ENCODE measurements around the gene BMP2.

Gene BMP2

GRCh38 chr20:6767126-6767535, 355 bp upstream of the BMP2 start:
- in situ Hi-C loops (cut with HindIII; ENCODE audit: low sequenced_read_pairs), result no loop called here

- in situ Hi-C loops (cut with HindIII; ENCODE audit: low sequenced_read_pairs), result no loop called here
These were observed 998 bp downstream of the BMP2 start for GRCh38 chr20:6768228-6769140.

GRCh38 chr20:6769903-6770785, 2.7 kb downstream of the BMP2 start:
- in situ Hi-C loops (cut with HindIII; ENCODE audit: low sequenced_read_pairs), result no loop called here

GRCh38 chr20:6770786-6771100, 3.3 kb downstream of the BMP2 start:
- in situ Hi-C loops (cut with HindIII; ENCODE audit: low sequenced_read_pairs), result no loop called here

- in situ Hi-C loops (cut with HindIII; ENCODE audit: low sequenced_read_pairs), result no loop called here
These were observed 13.1 kb downstream of the BMP2 start for GRCh38 chr20:6780433-6781190.

GRCh38 chr20:6783752-6784151, 16.3 kb downstream of the BMP2 start:
- in situ Hi-C loops (cut with HindIII; ENCODE audit: low sequenced_read_pairs), result no loop called here

GRCh38 chr20:6784210-6784631, 16.7 kb downstream of the BMP2 start:
- in situ Hi-C loops (cut with HindIII; ENCODE audit: low sequenced_read_pairs), result no loop called here

- in situ Hi-C loops (cut with HindIII; ENCODE audit: low sequenced_read_pairs), result no loop called here
These were observed 17.3 kb downstream of the BMP2 start for GRCh38 chr20:6784767-6785166.

GRCh38 chr20:6786548-6786947, 19.1 kb downstream of the BMP2 start:
- in situ Hi-C loops (cut with HindIII; ENCODE audit: low sequenced_read_pairs), result no loop called here

- in situ Hi-C loops (cut with HindIII; ENCODE audit: low sequenced_read_pairs), result no loop called here
These were observed 25.3 kb downstream of the BMP2 start for GRCh38 chr20:6792789-6793188.

- in situ Hi-C loops (cut with HindIII; ENCODE audit: low sequenced_read_pairs), result no loop called here
These were observed 34.7 kb downstream of the BMP2 start for GRCh38 chr20:6802227-6802626.

GRCh38 chr20:6806275-6806674, 38.8 kb downstream of the BMP2 start:
- in situ Hi-C loops (cut with HindIII; ENCODE audit: low sequenced_read_pairs), result no loop called here

- in situ Hi-C loops (cut with HindIII; ENCODE audit: low sequenced_read_pairs), result no loop called here
These were observed 44.0 kb downstream of the BMP2 start for GRCh38 chr20:6811262-6812035.

- in situ Hi-C loops (cut with HindIII; ENCODE audit: low sequenced_read_pairs), result no loop called here
These were observed 45.0 kb downstream of the BMP2 start for GRCh38 chr20:6812530-6812929.

- in situ Hi-C loops (cut with HindIII; ENCODE audit: low sequenced_read_pairs), result no loop called here
These were observed 47.5 kb downstream of the BMP2 start for GRCh38 chr20:6814945-6815344.

- in situ Hi-C loops (cut with HindIII; ENCODE audit: low sequenced_read_pairs), result no loop called here
These were observed 50.7 kb downstream of the BMP2 start for GRCh38 chr20:6818033-6818808.

GRCh38 chr20:6819599-6819998, 52.1 kb downstream of the BMP2 start:
- in situ Hi-C loops (cut with HindIII; ENCODE audit: low sequenced_read_pairs), result no loop called here

GRCh38 chr20:6824401-6824800, 56.9 kb downstream of the BMP2 start:
- in situ Hi-C loops (cut with HindIII; ENCODE audit: low sequenced_read_pairs), result no loop called here

- in situ Hi-C loops (cut with HindIII; ENCODE audit: low sequenced_read_pairs), result no loop called here
These were observed 60.0 kb downstream of the BMP2 start for GRCh38 chr20:6827472-6827871.

All from DLD1 (cell line).